ENCODE measurements around the gene PDE10A.
"Not testable (repeated sequence)": the region's sequence is repeated elsewhere in the genome, so short reads cannot be mapped to it uniquely, and the experiment has no call there.

Gene PDE10A

DNA sequence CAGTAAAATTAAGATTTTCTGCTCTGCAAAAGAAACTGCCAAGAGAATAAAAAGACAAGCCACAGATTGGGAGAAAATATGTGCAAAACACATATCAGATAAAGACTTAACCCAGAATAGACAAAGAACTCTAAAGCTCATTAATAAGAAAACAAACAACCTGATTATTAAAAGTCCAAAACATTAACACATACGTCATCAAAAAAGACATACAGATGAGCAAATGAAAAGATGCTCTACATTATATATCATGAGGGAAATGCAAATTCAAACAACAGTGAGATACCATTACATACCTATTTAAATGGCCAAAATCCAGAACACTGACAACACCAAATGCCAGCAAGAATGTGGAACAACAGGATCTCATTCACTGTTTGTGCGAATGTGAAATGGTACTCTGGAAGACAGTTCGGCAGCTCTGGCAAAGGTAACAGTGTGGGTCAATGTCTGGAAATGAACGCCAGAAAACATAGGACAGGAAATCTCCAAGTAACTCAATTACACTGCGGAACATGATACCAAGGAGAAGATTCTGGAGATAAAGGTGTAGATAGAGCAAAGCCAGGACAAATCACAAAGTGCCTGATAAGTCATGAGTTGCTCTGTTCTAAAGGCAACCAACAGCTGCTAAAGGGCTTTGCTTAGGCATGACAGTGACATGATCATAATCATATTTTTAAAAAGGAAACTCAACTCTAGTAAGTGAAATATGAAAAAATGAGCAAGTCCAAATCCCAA, 96.8 kb downstream of the PDE10A start:
- peaks cover 2% of the 10 kb centered on the region for H3K9me3 Mint-ChIP-seq
- no peaks in the 10 kb centered on the region for H3K27me3 Mint-ChIP-seq
- no peak overlapping the region for H3K4me3 Mint-ChIP-seq
- H3K27ac Mint-ChIP-seq = no peak overlapping the region
- no peak for ATAC-seq (ENCODE audit: low read depth)
- no peak for DNase-seq (ENCODE audit: low spot score in 2 of 2)
- no peaks in the 10 kb centered on the region for H3K4me1 Mint-ChIP-seq
- H3K36me3 Mint-ChIP-seq = no peaks in the 10 kb centered on the region

DNA sequence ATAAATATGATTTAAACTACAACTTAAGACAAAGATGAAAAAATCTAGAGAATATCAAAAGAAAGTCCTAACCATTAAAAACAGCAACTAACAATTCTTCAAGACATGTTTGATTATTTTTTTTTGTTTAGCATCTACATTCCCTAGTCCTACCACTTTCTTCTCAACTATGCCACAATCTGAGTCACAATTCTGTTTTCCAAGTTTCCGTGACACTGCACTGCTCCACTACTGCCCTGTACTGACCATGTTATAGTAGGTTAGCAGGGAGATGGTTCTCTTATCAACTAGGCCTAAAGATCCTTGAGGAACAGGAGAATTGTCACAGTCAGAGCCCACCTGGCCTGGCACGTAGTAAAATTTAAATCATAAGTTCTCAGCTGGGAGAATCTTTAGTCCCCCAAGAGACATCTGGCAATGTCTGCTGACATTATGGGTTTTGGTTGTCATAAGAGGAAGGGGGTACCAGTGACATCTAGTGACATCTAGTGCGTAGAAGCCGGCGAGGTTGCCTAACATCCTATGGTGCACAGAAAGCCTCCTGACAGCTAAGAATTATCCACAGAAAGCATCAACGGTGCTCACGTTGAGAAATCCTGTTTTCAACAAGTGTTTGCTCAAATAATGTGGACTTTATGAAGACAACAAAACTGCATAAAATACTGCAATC, 100.5 kb downstream of the PDE10A start:
- ATAC-seq (ENCODE audit: low read depth) = no peak
- Mint-ChIP-seq H3K4me1 (no peaks in the 10 kb centered on the region), H3K9me3 (peaks cover 9% of the 10 kb centered on the region), H3K27ac (no peak overlapping the region), H3K4me3 (no peak overlapping the region), H3K36me3 (no peaks in the 10 kb centered on the region), H3K27me3 (no peaks in the 10 kb centered on the region)
- DNase-seq (ENCODE audit: low spot score in 2 of 2) = no peak

DNA sequence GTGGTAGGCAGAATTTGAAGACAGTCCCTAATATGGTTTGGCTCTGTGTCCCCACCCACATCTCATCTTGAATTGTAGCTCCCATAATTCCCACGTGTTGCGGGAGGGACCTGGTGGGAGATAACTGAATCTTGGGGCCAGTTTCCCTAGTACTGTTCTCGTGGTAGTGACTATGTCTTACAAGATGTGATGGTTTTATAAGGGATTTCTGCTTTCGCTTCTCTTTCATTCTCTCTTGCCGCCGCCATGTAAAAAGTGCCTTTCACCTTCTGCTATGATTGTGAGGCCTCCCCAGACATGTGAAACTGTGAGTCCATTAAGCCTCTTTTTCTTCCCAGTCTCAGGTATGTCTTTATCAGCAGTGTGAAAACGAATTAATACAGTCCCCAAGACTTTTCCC, 103.4 kb downstream of the PDE10A start:
- no peaks in the 10 kb centered on the region for H3K27me3 Mint-ChIP-seq
- no peaks in the 10 kb centered on the region for H3K4me1 Mint-ChIP-seq
- no peak overlapping the region for H3K4me3 Mint-ChIP-seq
- no peak overlapping the region for H3K27ac Mint-ChIP-seq
- H3K36me3 Mint-ChIP-seq = no peaks in the 10 kb centered on the region
- DNase-seq (ENCODE audit: low spot score in 2 of 2) = no peak
- H3K9me3 Mint-ChIP-seq = peaks cover 11% of the 10 kb centered on the region
- ATAC-seq (ENCODE audit: low read depth) = no peak

- not testable (repeated sequence) for H3K4me1 Mint-ChIP-seq; H3K36me3 Mint-ChIP-seq; H3K4me3 Mint-ChIP-seq; DNase-seq (ENCODE audit: low spot score in 2 of 2); H3K27me3 Mint-ChIP-seq; ATAC-seq (ENCODE audit: low read depth); H3K27ac Mint-ChIP-seq
- peaks cover 12% of the 10 kb centered on the region for H3K9me3 Mint-ChIP-seq
Observed at GRCh38 chr6:165558097-165558496, 104.9 kb downstream of the PDE10A start.

- Mint-ChIP-seq H3K36me3 (no peaks in the 10 kb centered on the region), H3K9me3 (peaks cover 12% of the 10 kb centered on the region), H3K4me3 (no peak overlapping the region), H3K4me1 (no peaks in the 10 kb centered on the region), H3K27ac (no peak overlapping the region), H3K27me3 (no peaks in the 10 kb centered on the region)
- no peak for ATAC-seq (ENCODE audit: low read depth)
- no peak for DNase-seq (ENCODE audit: low spot score in 2 of 2)
Observed at GRCh38 chr6:165557674-165558073, 105.4 kb downstream of the PDE10A start.

DNA sequence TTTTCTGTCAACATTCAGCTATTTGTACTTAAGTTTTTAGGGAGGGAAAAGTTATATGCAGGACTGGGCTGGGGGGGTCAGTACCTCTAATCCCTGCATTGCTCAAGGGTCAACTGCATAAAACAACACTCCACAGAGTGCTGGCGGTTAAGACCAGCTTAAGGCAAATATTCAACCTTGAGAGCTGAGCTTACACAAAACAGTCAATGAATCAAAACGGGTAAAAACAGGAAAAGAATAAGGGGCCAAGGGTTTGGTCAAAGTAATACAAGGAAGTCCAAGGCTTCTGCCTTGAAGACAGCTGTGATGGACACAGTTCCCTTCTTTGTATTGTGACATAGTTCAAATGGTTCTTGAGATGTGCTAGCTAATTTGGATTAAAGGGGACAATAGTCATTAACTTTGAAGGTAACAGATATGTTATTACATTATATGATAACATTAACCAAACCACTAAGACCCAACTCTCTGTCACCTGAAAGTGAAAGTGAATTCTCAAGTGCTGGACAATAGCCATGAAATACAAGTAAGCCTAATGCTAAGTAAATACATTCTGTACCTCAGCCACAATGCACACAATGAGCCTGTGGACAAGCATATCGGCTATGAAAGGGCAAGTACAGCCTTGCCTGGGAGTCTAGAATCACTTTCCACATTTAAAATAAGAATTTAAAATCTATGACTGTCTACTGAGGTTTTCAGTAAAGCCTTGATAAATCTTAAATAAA, 106.8 kb downstream of the PDE10A start:
- Mint-ChIP-seq H3K4me3 (no peak overlapping the region), H3K27ac (no peak overlapping the region), H3K27me3 (peaks cover 1% of the 10 kb centered on the region), H3K36me3 (no peaks in the 10 kb centered on the region), H3K9me3 (peaks cover 12% of the 10 kb centered on the region), H3K4me1 (no peaks in the 10 kb centered on the region)
- DNase-seq (ENCODE audit: low spot score in 2 of 2) = no peak
- no peak for ATAC-seq (ENCODE audit: low read depth)

DNA sequence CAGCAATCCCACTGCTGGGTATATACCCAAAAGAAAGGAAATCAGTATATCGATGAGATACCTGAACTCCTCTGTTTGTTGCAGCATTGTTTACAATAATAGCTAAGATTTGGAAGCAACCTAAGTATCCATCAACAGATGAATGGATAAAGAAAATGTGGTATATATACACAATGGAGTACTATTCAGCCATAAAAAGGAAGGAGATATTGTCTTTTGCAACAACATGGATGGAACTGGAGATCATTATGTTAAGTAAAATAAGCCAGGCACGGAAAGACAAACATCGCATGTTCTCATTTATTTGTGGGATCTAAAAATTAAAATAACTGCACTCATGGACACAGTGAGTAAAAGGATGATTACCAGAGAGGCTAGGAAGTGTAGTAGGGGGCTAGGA, 108.4 kb downstream of the PDE10A start:
- not testable (repeated sequence) for H3K27me3 Mint-ChIP-seq; H3K4me1 Mint-ChIP-seq; H3K9me3 Mint-ChIP-seq; H3K36me3 Mint-ChIP-seq; ATAC-seq (ENCODE audit: low read depth); DNase-seq (ENCODE audit: low spot score in 2 of 2); H3K27ac Mint-ChIP-seq; H3K4me3 Mint-ChIP-seq

DNA sequence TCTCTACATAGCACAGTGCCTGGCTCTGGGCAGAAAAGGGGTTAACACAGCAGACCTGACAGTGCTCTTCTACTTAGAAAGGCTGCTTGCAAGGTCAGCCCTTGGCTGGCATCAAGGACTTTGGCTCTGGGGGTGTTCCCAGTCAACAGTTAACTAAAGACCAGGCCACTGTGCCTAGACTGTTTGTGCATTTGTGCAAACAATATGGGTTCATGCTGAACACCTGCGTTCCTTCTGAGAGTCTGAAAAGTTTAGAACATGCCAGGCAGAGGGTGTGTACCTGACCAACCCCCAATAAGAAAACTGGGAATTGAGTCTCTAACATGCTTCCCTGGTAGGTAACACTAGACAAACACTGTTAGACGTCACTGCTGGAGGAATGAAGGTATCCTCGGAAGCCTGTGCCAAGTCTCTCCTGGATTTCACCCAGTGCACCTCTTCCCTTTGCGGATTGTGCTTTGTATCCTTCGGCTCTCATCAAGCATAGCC, 110.7 kb downstream of the PDE10A start:
- no peak for ATAC-seq (ENCODE audit: low read depth)
- DNase-seq (ENCODE audit: low spot score in 2 of 2) = no peak
- Mint-ChIP-seq H3K27ac (no peak overlapping the region), H3K4me3 (no peak overlapping the region), H3K4me1 (no peaks in the 10 kb centered on the region), H3K27me3 (peaks cover 1% of the 10 kb centered on the region), H3K9me3 (peaks cover 5% of the 10 kb centered on the region), H3K36me3 (no peaks in the 10 kb centered on the region)

DNA sequence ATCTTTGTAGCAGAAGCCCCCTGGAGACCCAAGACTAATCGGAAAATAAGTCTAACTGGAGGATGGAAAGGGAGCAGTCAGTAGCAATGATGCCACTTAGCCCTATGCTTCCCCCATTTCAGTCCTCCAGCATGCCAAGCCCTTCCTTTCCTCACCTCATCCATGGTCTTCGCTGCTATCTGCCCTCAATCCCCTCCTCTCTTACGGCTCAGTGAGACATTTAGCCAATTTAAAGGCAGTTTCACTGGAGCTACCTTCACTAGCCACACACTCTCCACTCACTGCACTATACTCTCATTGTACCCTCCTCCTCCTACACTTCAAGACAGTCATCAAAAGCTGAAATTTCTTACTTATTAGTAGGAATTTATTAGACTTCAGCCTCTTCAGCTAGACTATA, 111.2 kb downstream of the PDE10A start:
- H3K9me3 Mint-ChIP-seq = peaks cover 7% of the 10 kb centered on the region
- no peak overlapping the region for H3K27ac Mint-ChIP-seq
- H3K4me3 Mint-ChIP-seq = no peak overlapping the region
- no peaks in the 10 kb centered on the region for H3K4me1 Mint-ChIP-seq
- peaks cover 1% of the 10 kb centered on the region for H3K27me3 Mint-ChIP-seq
- no peak for ATAC-seq (ENCODE audit: low read depth)
- no peak for DNase-seq (ENCODE audit: low spot score in 2 of 2)
- H3K36me3 Mint-ChIP-seq = no peaks in the 10 kb centered on the region

DNA sequence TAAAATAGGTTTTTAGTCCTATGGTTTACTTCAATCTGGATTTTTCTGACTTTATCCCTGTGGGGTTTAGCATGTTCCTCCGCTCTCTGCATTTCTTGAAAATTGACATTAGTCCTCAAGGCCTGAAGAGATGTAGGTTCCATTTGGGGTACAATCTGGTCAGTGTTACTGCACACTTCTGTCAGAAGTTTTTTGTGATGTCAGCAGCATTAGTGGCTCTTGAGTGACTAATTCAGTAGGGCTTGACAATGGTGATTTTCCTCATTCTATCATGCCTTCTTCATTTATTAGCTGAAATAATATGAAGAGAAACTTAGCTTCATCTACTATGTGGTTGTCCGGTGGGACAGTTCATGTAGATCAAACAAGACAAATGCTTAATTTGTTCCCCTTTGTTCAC, 114.6 kb downstream of the PDE10A start:
- no peak overlapping the region for H3K27ac Mint-ChIP-seq
- H3K27me3 Mint-ChIP-seq = peaks cover 1% of the 10 kb centered on the region
- no peaks in the 10 kb centered on the region for H3K36me3 Mint-ChIP-seq
- peaks cover 2% of the 10 kb centered on the region for H3K9me3 Mint-ChIP-seq
- H3K4me3 Mint-ChIP-seq = no peak overlapping the region
- H3K4me1 Mint-ChIP-seq = no peaks in the 10 kb centered on the region
- no peak for DNase-seq (ENCODE audit: low spot score in 2 of 2)
- no peak for ATAC-seq (ENCODE audit: low read depth)

- ATAC-seq (ENCODE audit: low read depth) (no peak), DNase-seq (ENCODE audit: low spot score in 2 of 2) (no peak)
- Mint-ChIP-seq H3K36me3 (no peaks in the 10 kb centered on the region), H3K27me3 (no peaks in the 10 kb centered on the region), H3K4me1 (no peaks in the 10 kb centered on the region), H3K4me3 (no peak overlapping the region), H3K27ac (no peak overlapping the region), H3K9me3 (peaks cover 2% of the 10 kb centered on the region)
Observed at GRCh38 chr6:165545806-165546205, 117.2 kb downstream of the PDE10A start.

DNA sequence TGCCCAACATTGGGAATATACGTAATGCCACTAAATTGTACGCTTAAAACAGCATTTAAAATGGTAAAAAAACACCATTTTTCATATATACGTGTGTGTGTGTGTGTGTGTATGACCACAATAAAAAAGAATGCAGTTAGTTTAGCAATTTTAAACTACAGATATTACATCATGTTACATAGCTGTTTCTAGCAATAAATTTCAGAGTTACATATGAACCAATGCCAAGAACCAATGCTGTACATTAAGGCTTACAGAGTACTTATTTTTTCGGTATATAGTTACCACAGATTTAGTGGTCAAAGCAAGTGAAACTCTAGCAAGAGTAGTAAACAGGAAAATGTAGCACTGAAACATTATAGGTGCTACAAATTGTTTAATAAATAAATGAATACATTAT, 119.3 kb downstream of the PDE10A start:
- ATAC-seq (ENCODE audit: low read depth) (no peak), DNase-seq (ENCODE audit: low spot score in 2 of 2) (no peak)
- no peaks in the 10 kb centered on the region for H3K36me3 Mint-ChIP-seq
- no peaks in the 10 kb centered on the region for H3K27me3 Mint-ChIP-seq
- H3K4me1 Mint-ChIP-seq = no peaks in the 10 kb centered on the region
- H3K9me3 Mint-ChIP-seq = peaks cover 2% of the 10 kb centered on the region
- H3K27ac Mint-ChIP-seq = no peak overlapping the region
- no peak overlapping the region for H3K4me3 Mint-ChIP-seq

GRCh38 chr6:165536911-165537310, 126.1 kb downstream of the PDE10A start:
- H3K27me3 Mint-ChIP-seq = no peaks in the 10 kb centered on the region
- DNase-seq (ENCODE audit: low spot score in 2 of 2) (no peak), ATAC-seq (ENCODE audit: low read depth) (no peak)
- H3K4me1 Mint-ChIP-seq = no peaks in the 10 kb centered on the region
- no peak overlapping the region for H3K27ac Mint-ChIP-seq
- H3K9me3 Mint-ChIP-seq = peaks cover 3% of the 10 kb centered on the region
- no peak overlapping the region for H3K4me3 Mint-ChIP-seq
- H3K36me3 Mint-ChIP-seq = no peaks in the 10 kb centered on the region

- no peak overlapping the region for H3K27ac Mint-ChIP-seq
- DNase-seq (ENCODE audit: low spot score in 2 of 2) = no peak
- peaks cover 2% of the 10 kb centered on the region for H3K9me3 Mint-ChIP-seq
- no peaks in the 10 kb centered on the region for H3K36me3 Mint-ChIP-seq
- H3K4me3 Mint-ChIP-seq = no peak overlapping the region
- H3K4me1 Mint-ChIP-seq = no peaks in the 10 kb centered on the region
- no peak for ATAC-seq (ENCODE audit: low read depth)
- H3K27me3 Mint-ChIP-seq = no peaks in the 10 kb centered on the region
Observed at GRCh38 chr6:165519316-165519715, 143.7 kb downstream of the PDE10A start.

Data from memory B cell (primary cell).